GM12878 (cell line): ENCODE results near the gene PDZD2. TPM values are rescaled to one million over a fixed set of nuclear protein-coding genes. Genes with fewer than 3 reads are reported as not detected.

ENCODE experiments used
- ATAC-seq: fragments of 200-7000 bp; cut with Tn5 transposase; 3 replicates; pipeline ENCODE4 v1.9.1; 2020; ENCODE audit warnings: mild to moderate bottlenecking, moderate library complexity
- BruUV-seq: library from RNA; stranded (reverse); fragments of 400-500 nt; replicated peaks from 2 replicates; lab custom pipeline; 2021; lab: Mats Ljungman, UMichigan
- CTCF ChIA-PET: fragments of 300-600 bp; sonication (Branson Sonifier 250); formaldehyde crosslinking; extraction: SDS; loops from one replicate; lab custom pipeline; 2021; ENCODE audit warnings: inconsistent platforms; lab: Yijun Ruan, JAX
- POLR2A ChIA-PET: fragments of 350-600 bp; formaldehyde crosslinking; extraction: SDS; loops from one replicate; lab custom pipeline; 2021; ENCODE audit warnings: inconsistent platforms; lab: Charles Lee
- RAD21 ChIA-PET: fragments of 300-600 bp; sonication (Branson Sonifier 250); formaldehyde crosslinking; loops from one replicate; lab custom pipeline; 2023; ENCODE audit warnings: antibody characterized with exemption; ENCODE audit not compliant: unreplicated experiment; lab: Charles Lee
- SMC1A ChIA-PET: fragments of 300-600 bp; sonication (Branson Sonifier 250); formaldehyde crosslinking; loops from one replicate; lab custom pipeline; 2023; ENCODE audit not compliant: unreplicated experiment, uncharacterized antibody; lab: Charles Lee
- DNase-seq: peaks from one replicate; pipeline ENCODE4 v3.0.0-alpha.2; 2011; ENCODE audit warnings: low read depth, low spot score
- FAIRE-seq: peaks from 3 replicates; lab custom pipeline; 2011; peaks lifted over from hg19 to GRCh38; lab: Jason Lieb, UNC
- H2AFZ ChIP-seq: 2 replicates; pipeline ENCODE4 v1.6.0; 2011; ENCODE audit warnings: low read depth, low read length, control low read depth; ENCODE audit not compliant: control insufficient read depth
- H3K27ac ChIP-seq: 2 replicates; pipeline ENCODE4 v1.5.1; 2011; ENCODE audit warnings: control low read depth; ENCODE audit not compliant: control insufficient read depth, insufficient read depth
- H3K27me3 ChIP-seq, 2 experiments: replicated peaks in 1 of 2; 2 replicates each; pipeline versions ENCODE4 v1.6.0 to v1.6.1; 2011; ENCODE audit warnings: low read length in 1 of 2; ENCODE audit not compliant: control insufficient read depth in 2 of 2, insufficient read depth in 2 of 2
- H3K36me3 ChIP-seq, 2 experiments: 2 replicates each; pipeline ENCODE4 v1.5.1; 2011; ENCODE audit warnings: low read length in 1 of 2; ENCODE audit not compliant: control insufficient read depth in 2 of 2, insufficient read depth in 2 of 2
- H3K4me1 ChIP-seq: 2 replicates; pipeline ENCODE4 v1.6.1; 2011; ENCODE audit warnings: mild to moderate bottlenecking, low read length, moderate library complexity, mixed read lengths; ENCODE audit not compliant: control insufficient read depth, insufficient read depth
- H3K4me2 ChIP-seq: 2 replicates; pipeline ENCODE4 v1.6.0; 2011; ENCODE audit warnings: control low read depth; ENCODE audit not compliant: control insufficient read depth, insufficient read depth
- H3K4me3 ChIP-seq: fragments of 200-600 bp; sonication (generic); 2 replicates; pipeline ENCODE4 v1.5.1; 2016
- H3K79me2 ChIP-seq: 2 replicates; pipeline ENCODE4 v1.6.0; 2011; ENCODE audit warnings: low read length; ENCODE audit not compliant: control insufficient read depth, insufficient read depth
- H3K9ac ChIP-seq: 2 replicates; pipeline ENCODE4 v1.8.0; 2011; ENCODE audit warnings: low read length, control low read depth, mixed read lengths; ENCODE audit not compliant: control insufficient read depth, insufficient read depth
- H3K9me3 ChIP-seq: replicated peaks from 3 replicates; pipeline ENCODE4 v1.5.1; 2011; ENCODE audit warnings: mild to moderate bottlenecking, low read length; ENCODE audit not compliant: control insufficient read depth, insufficient read depth
- H4K20me1 ChIP-seq: 2 replicates; pipeline ENCODE4 v1.6.0; 2011; ENCODE audit not compliant: control insufficient read depth, insufficient read depth
- ASH2L ChIP-seq: fragments of 300-600, 200-600 bp; sonication (generic); IDR thresholded peaks from 2 replicates; pipeline ENCODE4 v1.6.1; 2017; ENCODE audit warnings: low read depth, mild to moderate bottlenecking, borderline replicate concordance
- BHLHE40 ChIP-seq, 2 experiments: fragments of 450-650 bp in 1 of 2; IDR thresholded peaks; 2 replicates each; pipeline ENCODE4 v1.6.1; 2011 to 2017; ENCODE audit warnings: low read depth in 2 of 2, borderline replicate concordance in 1 of 2, improper control_type of control experiment in 1 of 2, low read length in 1 of 2, mild to moderate bottlenecking in 1 of 2
- CBX3 ChIP-seq: fragments of 200-600 bp; sonication (generic); IDR thresholded peaks from 2 replicates; pipeline ENCODE4 v1.6.1; 2016; ENCODE audit warnings: low read depth, borderline replicate concordance
- CREM ChIP-seq: IDR thresholded peaks from 2 replicates; pipeline ENCODE4 v1.6.1; 2014; ENCODE audit warnings: antibody characterized with exemption, low read depth
- CTCF ChIP-seq, 3 experiments: IDR thresholded peaks in 2 of 3; conservative IDR thresholded peaks in 1 of 3; 2 replicates each; pipeline ENCODE4 v1.5.1; 2011; ENCODE audit warnings: low read depth in 3 of 3, low read length in 3 of 3, mild to moderate bottlenecking in 3 of 3, control low read depth in 2 of 3, moderate library complexity in 2 of 3, inconsistent platforms in 1 of 3, mixed read lengths in 1 of 3; ENCODE audit not compliant: control insufficient read depth in 2 of 3, insufficient read depth in 1 of 3; ENCODE audit errors: extremely low read depth in 1 of 3
- E4F1 ChIP-seq: fragments of 450-650 bp; IDR thresholded peaks from 2 replicates; pipeline ENCODE4 v1.6.1; 2018; ENCODE audit warnings: borderline replicate concordance, mild to moderate bottlenecking; ENCODE audit not compliant: partially characterized antibody
- EED ChIP-seq: sonication (generic); IDR thresholded peaks from 2 replicates; pipeline ENCODE4 v1.6.1; 2016; ENCODE audit warnings: antibody characterized with exemption, low read depth
- KLF5 ChIP-seq: fragments of 450-650 bp; IDR thresholded peaks from 2 replicates; pipeline ENCODE4 v1.6.1; 2014; ENCODE audit warnings: mild to moderate bottlenecking; ENCODE audit not compliant: partially characterized antibody
- POLR2AphosphoS5 ChIP-seq: IDR thresholded peaks from 2 replicates; pipeline ENCODE4 v1.6.1; 2011; ENCODE audit warnings: mild to moderate bottlenecking, low read length, inconsistent platforms
- RAD21 ChIP-seq: IDR thresholded peaks from 2 replicates; pipeline ENCODE4 v1.6.1; 2011; ENCODE audit warnings: mild to moderate bottlenecking, low read depth, low read length, moderate library complexity; ENCODE audit not compliant: insufficient read depth
- RBBP5 ChIP-seq: fragments of 200-600 bp; sonication (generic); conservative IDR thresholded peaks from 2 replicates; pipeline ENCODE4 v1.6.1; 2016
- SIX5 ChIP-seq: IDR thresholded peaks from 2 replicates; pipeline ENCODE4 v1.6.1; 2011; ENCODE audit warnings: mild to moderate bottlenecking, low read depth, low read length, moderate library complexity; ENCODE audit not compliant: severe bottlenecking
- SMAD5 ChIP-seq: IDR thresholded peaks from 2 replicates; pipeline ENCODE4 v1.6.1; 2016; ENCODE audit warnings: antibody characterized with exemption, low read depth
- SREBF2 ChIP-seq: IDR thresholded peaks from 2 replicates; pipeline ENCODE4 v1.6.1; 2012; ENCODE audit warnings: mild to moderate bottlenecking, low read length
- WGBS: methylation state at CpG from one replicate; pipeline ENCODE4 v1.1.6; 2016; ENCODE audit warnings: low lambda C conversion rate; ENCODE audit not compliant: insufficient replicate concordance, insufficient coverage; ENCODE audit errors: missing lambda C conversion rate; 5-methylcytosine and 5-hydroxymethylcytosine counted together
- in situ Hi-C: fragments of 300-500 bp; cut with MboI; formaldehyde crosslinking; loops from 9 replicates; pipeline ENCODE4 v1.14.3; 2018; ENCODE audit warnings: mixed read lengths
- intact Hi-C: fragments of 100-400 bp; cut with micrococcal nuclease; formaldehyde crosslinking; loops from one replicate; pipeline ENCODE4 v1.14.2; 2022; ENCODE audit not compliant: unreplicated experiment
- polyA plus RNA-seq, 11 experiments: library from polyadenylated mRNA; depleted of rRNA in 4 of 11; unstranded in 6 of 11; stranded (reverse) in 5 of 11; fragments of >200 nt; fragmentation: Nextera tagmentation in 4 of 11; fragmentation: Illumina TruSeq in 1 of 11; extraction: Ambion mirVana in 4 of 11; extraction: Trizol in 1 of 11; gene quantifications; 1 replicate in 1 of 11; 2 replicates in 10 of 11; pipeline versions ENCODE4 v1.2.1 to v1.2.3, GENCODE V29; 2011 to 2016; ENCODE audit warnings: inconsistent platforms in 2 of 11, missing spikeins in 2 of 11, low read depth in 1 of 11
- total RNA-seq, 4 experiments: library from RNA; depleted of rRNA in 3 of 4; stranded (reverse); fragments of >200 nt in 3 of 4; fragmentation: Illumina TruSeq in 1 of 4; extraction: Trizol in 1 of 4; gene quantifications; 2 replicates each; pipeline versions ENCODE4 v1.2.1 to v1.2.3, GENCODE V29; 2013 to 2021

The PDZD2 gene
- total and polyA plus RNA-seq, 10 of the 15 experiments (the other 5 are each of a cell fraction or from before 2014, with no cell fraction given) = 0.01 to 0.58 (median 0.29) TPM; not detected in 3

GRCh38 chr5:31611002-31611401 lies 27.9 kb upstream of the PDZD2 start:
- no peaks in the 10 kb centered on the region for H4K20me1 ChIP-seq
- H3K4me1 ChIP-seq = no peaks in the 10 kb centered on the region
- no peak for DNase-seq
- intact Hi-C loops (no loop called here), in situ Hi-C loops (no loop called here)
- RAD21 ChIA-PET = no interaction called here
- POLR2A ChIA-PET = no interaction called here
- WGBS = 27% methylated on average over 2 of the region's 2 CpGs
- CTCF ChIA-PET = no interaction called here
- H3K79me2 ChIP-seq = no peaks in the 10 kb centered on the region
- H3K36me3 ChIP-seq = no peaks in the 10 kb centered on the region
- FAIRE-seq = no peak
- H2AFZ ChIP-seq = no peak overlapping the region
- no peak overlapping the region for H3K9ac ChIP-seq
- H3K9me3 ChIP-seq = no peaks in the 10 kb centered on the region
- SMC1A ChIA-PET = no interaction called here
- H3K4me2 ChIP-seq = no peak overlapping the region
- no peak for ATAC-seq
- H3K4me3 ChIP-seq = no peak overlapping the region
- H3K27me3 ChIP-seq = no peaks in the 10 kb centered on the region
- H3K27ac ChIP-seq = no peak overlapping the region
- no peak for TF ChIP-seq SIX5
- TF ChIP-seq BHLHE40 (IDR thresholded peaks at IDR 0.05; ENCODE audit: borderline replicate concordance in 1 of 2, low read depth in 2 of 2, low read length in 1 of 2) = no peak
- no peak for TF ChIP-seq KLF5
- no peak for TF ChIP-seq SMAD5
- TF ChIP-seq CBX3 = no peak
- no TSS peak for BruUV-seq

GRCh38 chr5:31613651-31614050 lies 25.3 kb upstream of the PDZD2 start:
- intact Hi-C loops (no loop called here), in situ Hi-C loops (no loop called here)
- POLR2A ChIA-PET = no interaction called here
- SMC1A ChIA-PET = no interaction called here
- Histone ChIP-seq H3K4me1 (no peaks in the 10 kb centered on the region), H3K4me2 (no peak overlapping the region), H3K9ac (no peak overlapping the region), H3K9me3 (no peaks in the 10 kb centered on the region), H4K20me1 (no peaks in the 10 kb centered on the region), H3K79me2 (no peaks in the 10 kb centered on the region), H2AFZ (no peak overlapping the region), H3K27ac (no peak overlapping the region), H3K36me3 (no peaks in the 10 kb centered on the region), H3K4me3 (no peak overlapping the region), H3K27me3 (no peaks in the 10 kb centered on the region)
- FAIRE-seq = no peak
- DNase-seq = no peak
- no peak for TF ChIP-seq EED
- no peak for TF ChIP-seq POLR2AphosphoS5
- TF ChIP-seq SREBF2 = no peak
- TF ChIP-seq E4F1 = no peak
- no peak for TF ChIP-seq RBBP5
- no peak for TF ChIP-seq ASH2L
- no peak for TF ChIP-seq CREM
- no peak for TF ChIP-seq RAD21
- no peak for TF ChIP-seq CTCF (IDR thresholded peaks at IDR 0.05 in 2 of 3, conservative IDR thresholded peaks at IDR 0.05 in 1 of 3; ENCODE audit: control insufficient read depth in 2 of 3, extremely low read depth in 1 of 3, insufficient read depth in 1 of 3, low read depth in 3 of 3, low read length in 3 of 3)
- 44% methylated on average over 1 of the region's 1 CpG for WGBS
- RAD21 ChIA-PET = no interaction called here
- no TSS peak for BruUV-seq
- CTCF ChIA-PET = interaction anchor here (1.1 kb wide), 1 partner anchor 9 kb away, joined by 3 read pairs; no protein-coding TSS in a partner anchor
- ATAC-seq = no peak
